ENCODE measurements around the gene HEYL.

GRCh38 chr1:39677645-39678044 is 38.2 kb upstream of the HEYL start:
- TF ChIP-seq POLR2A (IDR thresholded peaks at IDR 0.05; ENCODE audit: low read depth, low read length) = no peak
- TF ChIP-seq POLR2AphosphoS5 (IDR thresholded peaks at IDR 0.05; ENCODE audit: low read depth, low read length) = no peak
- TF ChIP-seq TAF1 (IDR thresholded peaks at IDR 0.05; ENCODE audit: borderline replicate concordance, low read depth, low read length) = no peak
